HG02642 (cell line): ENCODE data around the gene TMEM50B.
A peak's percentile ranks its signal among the peaks of the same experiment; 100 is the strongest.
"Not testable (repeated sequence)": the region's sequence is repeated elsewhere in the genome, so short reads cannot be mapped to it uniquely, and the experiment has no call there.

Experiments used
- ATAC-seq: cut with Tn5 transposase; IDR thresholded peaks from one replicate; pipeline ENCODE4 v1.9.1; 2021; ENCODE audit warnings: mild to moderate bottlenecking; ENCODE audit not compliant: unreplicated experiment, poor library complexity

Gene TMEM50B

GRCh38 chr21:33479679-33480480 lies at the start of gene TMEM50B:
Gene TMEM50B, minus strand, starts transcription at chr21:33479974. Its CDS starts 11,089 bp downstream, at chr21:33468885.
- peak; percentile 94 for ATAC-seq

GRCh38 chr21:33522953-33523349 lies 43.2 kb upstream of the TMEM50B start:
- ATAC-seq = no peak

- ATAC-seq = no peak
Observed at GRCh38 chr21:33522297-33522952, 42.7 kb upstream of the TMEM50B start.

GRCh38 chr21:33518899-33519298 lies 39.1 kb upstream of the TMEM50B start:
- no peak for ATAC-seq

GRCh38 chr21:33514229-33514628 lies 34.5 kb upstream of the TMEM50B start:
- ATAC-seq = no peak

GRCh38 chr21:33512481-33512880 lies 32.7 kb upstream of the TMEM50B start:
- no peak for ATAC-seq

GRCh38 chr21:33511639-33512038 lies 31.9 kb upstream of the TMEM50B start:
- no peak for ATAC-seq

GRCh38 chr21:33510826-33511225 lies 31.1 kb upstream of the TMEM50B start:
- no peak for ATAC-seq

- not testable (repeated sequence) for ATAC-seq
Observed at GRCh38 chr21:33507003-33507402, 27.2 kb upstream of the TMEM50B start.

GRCh38 chr21:33505833-33506232 lies 26.1 kb upstream of the TMEM50B start:
- ATAC-seq = no peak

- no peak for ATAC-seq
Observed at GRCh38 chr21:33496345-33496744, 16.6 kb upstream of the TMEM50B start.

GRCh38 chr21:33495743-33496142 lies 16.0 kb upstream of the TMEM50B start:
- no peak for ATAC-seq

- no peak for ATAC-seq
Observed at GRCh38 chr21:33493756-33494155, 14.0 kb upstream of the TMEM50B start.

- no peak for ATAC-seq
Observed at GRCh38 chr21:33492571-33492970, 12.8 kb upstream of the TMEM50B start.

- ATAC-seq = peak; percentile 97
Observed at GRCh38 chr21:33491373-33492102, 11.8 kb upstream of the TMEM50B start, which contains the start of gene DNAJC28. Gene DNAJC28, minus strand, starts transcription at chr21:33491716. Its CDS starts 2,323 bp downstream, at chr21:33489393.

GRCh38 chr21:33490991-33491372 lies 11.2 kb upstream of the TMEM50B start:
- ATAC-seq = no peak

- no peak for ATAC-seq
Observed at GRCh38 chr21:33488936-33489335, 9.2 kb upstream of the TMEM50B start.

GRCh38 chr21:33487996-33488395 lies 8.2 kb upstream of the TMEM50B start:
- no peak for ATAC-seq

- no peak for ATAC-seq
Observed at GRCh38 chr21:33481314-33481943, 1.7 kb upstream of the TMEM50B start.

GRCh38 chr21:33480481-33481103 lies 818 bp upstream of the TMEM50B start:
- no peak for ATAC-seq
